ENCODE data around the gene HEPHL1.
"Not testable (repeated sequence)": the region's sequence is repeated elsewhere in the genome, so short reads cannot be mapped to it uniquely, and the experiment has no call there.

Gene HEPHL1

DNA sequence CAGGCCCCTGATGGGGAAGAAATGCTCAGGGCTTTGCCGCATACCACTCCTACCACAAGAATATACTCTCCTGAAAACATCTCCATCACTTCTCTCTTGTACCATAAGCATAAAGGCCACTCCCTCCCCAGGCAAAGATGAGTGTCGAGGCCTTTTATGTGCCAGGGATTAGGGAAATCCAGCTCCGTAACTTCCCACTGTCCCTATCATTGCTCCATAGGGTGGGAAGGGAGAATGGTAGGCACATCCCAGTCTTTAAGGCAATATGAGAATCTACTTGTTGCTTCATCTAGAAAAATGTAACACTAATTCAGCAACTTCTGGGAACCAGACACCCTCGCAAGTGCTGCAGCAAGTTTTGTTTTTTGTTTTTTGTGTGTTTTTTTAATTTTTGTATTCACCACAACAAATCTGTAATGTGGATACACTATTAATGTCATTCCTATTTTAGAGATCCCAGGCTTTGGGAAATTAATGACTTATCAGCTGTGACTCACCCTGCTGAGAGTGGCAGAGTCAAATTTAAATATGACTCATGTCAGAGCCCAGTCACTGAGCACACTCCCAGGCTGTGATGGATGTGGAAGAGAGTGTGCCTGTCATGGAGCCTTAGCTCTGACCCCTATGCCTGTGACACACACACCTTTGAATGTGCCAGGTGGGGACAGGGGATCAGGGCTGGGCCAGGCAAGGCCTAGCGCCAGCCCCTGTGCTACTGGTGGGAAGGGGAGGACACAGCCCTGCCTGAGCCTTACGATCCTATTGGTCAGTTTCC is 130.9 kb downstream of the HEPHL1 start:
- DNase-seq = no peak

GRCh38 chr11:94152678-94153065 is 131.5 kb downstream of the HEPHL1 start:
- no peak for DNase-seq

DNA sequence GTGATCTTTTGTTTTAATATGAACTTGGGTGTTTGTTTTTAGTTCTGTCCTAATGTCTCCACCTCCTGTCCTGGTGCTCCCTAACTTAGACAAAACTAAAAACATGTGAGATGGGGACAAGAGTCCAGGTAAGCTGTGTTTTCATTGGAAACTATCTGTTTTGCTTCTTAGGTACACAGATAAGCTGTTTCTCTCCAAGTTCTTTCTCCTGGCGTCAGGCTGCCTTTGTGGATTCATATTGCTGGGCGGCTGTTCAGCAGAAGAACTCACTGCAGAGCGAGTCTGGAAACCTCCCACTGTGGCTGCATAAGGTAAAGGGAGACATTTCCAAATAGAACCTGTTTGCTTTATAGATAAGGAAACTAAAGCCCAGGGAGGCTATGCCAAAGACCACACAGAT is 132.2 kb downstream of the HEPHL1 start:
- no peak for DNase-seq

DNA sequence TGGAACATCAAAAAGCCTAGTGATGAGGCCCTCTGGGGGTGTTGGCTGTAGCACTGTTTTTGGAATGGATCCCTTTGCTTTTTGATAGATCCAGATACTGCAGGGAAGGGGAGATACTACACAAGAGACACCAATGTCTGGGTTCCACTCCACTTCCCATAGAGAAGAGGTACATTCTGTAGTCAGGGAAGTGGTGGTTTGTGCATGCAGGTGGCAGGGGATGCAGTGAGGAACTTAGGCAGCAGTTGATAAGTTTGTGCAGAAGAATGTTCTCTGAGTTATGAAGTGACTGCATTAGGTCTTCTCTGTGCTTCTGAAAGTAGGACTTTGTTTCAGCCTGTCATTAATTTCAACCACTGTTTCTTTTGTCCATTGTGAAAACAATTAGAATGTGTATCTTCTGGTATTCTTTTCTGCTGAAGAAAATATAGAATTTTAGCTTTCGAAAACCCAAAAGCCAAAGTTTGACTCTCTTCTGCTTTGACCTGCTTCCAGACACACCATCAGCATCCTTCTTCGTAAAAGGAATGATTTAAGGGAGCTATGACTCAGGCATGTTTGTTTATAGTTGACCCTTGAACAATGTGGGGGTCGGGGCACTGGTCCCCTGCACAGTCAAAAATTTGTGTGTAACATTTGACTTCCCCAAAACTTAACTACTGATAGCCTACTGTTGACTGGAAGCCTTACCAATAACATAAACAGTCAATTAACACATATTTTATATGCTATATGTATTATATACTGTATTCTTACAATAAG is 133.1 kb downstream of the HEPHL1 start:
- DNase-seq = no peak

GRCh38 chr11:94157339-94157738 is 136.2 kb downstream of the HEPHL1 start:
- not testable (repeated sequence) for DNase-seq
